Kidney capillary endothelial cell (primary cell): ENCODE measurements around the gene PDE6A.

Source experiments
- DNase-seq: peaks from one replicate; pipeline ENCODE4 v3.0.0-alpha.2; 2018; ENCODE audit warnings: low spot score

The PDE6A gene

GRCh38 chr5:149944666-149945065 lies at the start of gene PDE6A:
Gene PDE6A (minus strand): TSS chr5:149944793. CDS start chr5:149944673, 120 bp downstream.
- no peak for DNase-seq

GRCh38 chr5:149993471-149993870 lies 48.9 kb upstream of the PDE6A start:
- DNase-seq, result no peak

- DNase-seq, result peak; percentile 68
These were observed 46.2 kb upstream of the PDE6A start for GRCh38 chr5:149990518-149991376.

GRCh38 chr5:149988126-149988525 lies 43.5 kb upstream of the PDE6A start:
- no peak for DNase-seq

GRCh38 chr5:149982505-149982904 lies 37.9 kb upstream of the PDE6A start:
- DNase-seq, result no peak

- no peak for DNase-seq
These were observed 36.6 kb upstream of the PDE6A start for GRCh38 chr5:149981206-149981605.

- no peak for DNase-seq
These were observed 35.3 kb upstream of the PDE6A start for GRCh38 chr5:149979896-149980295.

- no peak for DNase-seq
These were observed 30.8 kb upstream of the PDE6A start for GRCh38 chr5:149975409-149975808.

GRCh38 chr5:149969181-149969930 lies 24.8 kb upstream of the PDE6A start:
- DNase-seq, result no peak

GRCh38 chr5:149966946-149967345 lies 22.4 kb upstream of the PDE6A start:
- DNase-seq, result no peak

GRCh38 chr5:149963729-149964128 lies 19.1 kb upstream of the PDE6A start:
- no peak for DNase-seq

GRCh38 chr5:149962601-149963300 lies 18.2 kb upstream of the PDE6A start:
- no peak for DNase-seq

- peak; percentile 56 for DNase-seq
These were observed 17.4 kb upstream of the PDE6A start for GRCh38 chr5:149961957-149962409.

GRCh38 chr5:149961186-149961685 lies 16.6 kb upstream of the PDE6A start:
- peak; percentile 10 for DNase-seq

- DNase-seq, result peak; percentile 97
These were observed 15.9 kb upstream of the PDE6A start, which contains the start of gene SLC26A2 for GRCh38 chr5:149960272-149961185. Gene SLC26A2 (plus strand): TSS chr5:149960758. CDS start chr5:149977653, 16,895 bp downstream.

- DNase-seq, result peak; percentile 87
These were observed 15.0 kb upstream of the PDE6A start for GRCh38 chr5:149959406-149960236.

GRCh38 chr5:149957855-149958254 lies 13.3 kb upstream of the PDE6A start:
- DNase-seq, result no peak

- no peak for DNase-seq
These were observed 12.1 kb upstream of the PDE6A start for GRCh38 chr5:149956685-149957084.

- DNase-seq, result no peak
These were observed 10.2 kb upstream of the PDE6A start for GRCh38 chr5:149954798-149955197.
